DND-41 (cell line): ENCODE results near the gene FBXL13.
A peak's percentile ranks its signal among the peaks of the same experiment; 100 is the strongest.
"Not testable (repeated sequence)": the region's sequence is repeated elsewhere in the genome, so short reads cannot be mapped to it uniquely, and the experiment has no call there.

ENCODE experiments used
- ATAC-seq: fragments of 200-7000 bp; cut with Tn5 transposase; 3 replicates; pipeline ENCODE4 v1.9.1; 2021; ENCODE audit warnings: low read depth; ENCODE audit not compliant: insufficient read depth
- DNase-seq: peaks from one replicate; pipeline ENCODE4 v3.0.0-alpha.2; 2020
- H2AFZ ChIP-seq: 2 replicates; pipeline ENCODE4 v1.6.0; 2012; ENCODE audit warnings: low read depth, low read length
- H3K27ac ChIP-seq: 2 replicates; pipeline ENCODE4 v1.5.1; 2012; ENCODE audit warnings: low read length, inconsistent platforms
- H3K27me3 ChIP-seq: fragments of 200-600 bp; sonication (generic); 2 replicates; pipeline ENCODE4 v1.6.0; 2012; ENCODE audit warnings: low read length, mild to moderate bottlenecking, inconsistent platforms; ENCODE audit not compliant: insufficient read depth, poor library complexity
- H3K36me3 ChIP-seq: 2 replicates; pipeline ENCODE4 v1.5.1; 2012; ENCODE audit warnings: low read length, inconsistent platforms; ENCODE audit not compliant: insufficient read depth
- H3K4me1 ChIP-seq: 2 replicates; pipeline ENCODE4 v1.5.1; 2012; ENCODE audit warnings: mild to moderate bottlenecking, low read length; ENCODE audit not compliant: insufficient read depth
- H3K4me2 ChIP-seq: 2 replicates; pipeline ENCODE4 v1.6.0; 2012; ENCODE audit warnings: mild to moderate bottlenecking, moderate library complexity, low read length, inconsistent platforms; ENCODE audit not compliant: insufficient read depth
- H3K4me3 ChIP-seq, 2 experiments: fragments of 200-600 bp in 1 of 2; shearing (Covaris generic) in 1 of 2; 2 replicates each; pipeline ENCODE4 v1.5.1; 2012 to 2016; ENCODE audit warnings: inconsistent platforms in 2 of 2, low read length in 2 of 2, mild to moderate bottlenecking in 2 of 2, low read depth in 1 of 2, moderate library complexity in 1 of 2
- H3K79me2 ChIP-seq: 2 replicates; pipeline ENCODE4 v1.6.0; 2012; ENCODE audit warnings: low read length, inconsistent platforms; ENCODE audit not compliant: insufficient read depth
- H3K9ac ChIP-seq: 2 replicates; pipeline ENCODE4 v1.6.0; 2012; ENCODE audit warnings: low read depth, mild to moderate bottlenecking, inconsistent platforms, low read length, moderate library complexity
- H3K9me3 ChIP-seq: 2 replicates; pipeline ENCODE4 v1.5.1; 2012; ENCODE audit warnings: low read length, moderate library complexity, mild to moderate bottlenecking, inconsistent platforms; ENCODE audit not compliant: insufficient read depth, severe bottlenecking
- H4K20me1 ChIP-seq: 2 replicates; pipeline ENCODE4 v1.6.0; 2012; ENCODE audit warnings: low read length; ENCODE audit not compliant: insufficient read depth
- CTCF ChIP-seq: IDR thresholded peaks from 2 replicates; pipeline ENCODE4 v1.5.1; 2012; ENCODE audit warnings: borderline replicate concordance, low read length, moderate library complexity, mild to moderate bottlenecking; ENCODE audit not compliant: poor library complexity, severe bottlenecking; ENCODE audit errors: extremely low read depth
- EZH2 ChIP-seq: IDR thresholded peaks from 3 replicates; pipeline ENCODE4 v1.6.1; 2012; ENCODE audit warnings: borderline replicate concordance, low read depth, mild to moderate bottlenecking, moderate library complexity, low read length, inconsistent platforms; ENCODE audit not compliant: severe bottlenecking

Gene FBXL13

GRCh38 chr7:103065667-103066066 lies 8.9 kb downstream of the FBXL13 start:
- no peak for TF ChIP-seq EZH2
- peak; percentile 65 for TF ChIP-seq CTCF
- Histone ChIP-seq H3K4me3 (no peak overlapping the region), H3K4me1 (no peaks in the 10 kb centered on the region), H3K27ac (no peak overlapping the region), H3K27me3 (no peaks in the 10 kb centered on the region), H3K9ac (no peak overlapping the region), H3K36me3 (no peaks in the 10 kb centered on the region), H4K20me1 (no peaks in the 10 kb centered on the region), H2AFZ (no peak overlapping the region), H3K9me3 (no peaks in the 10 kb centered on the region), H3K4me2 (no peak overlapping the region), H3K79me2 (no peaks in the 10 kb centered on the region)
- ATAC-seq (peak; percentile 80), DNase-seq (peak; percentile 50)

- H2AFZ ChIP-seq = no peak overlapping the region
- ATAC-seq (no peak), DNase-seq (no peak)
- no peaks in the 10 kb centered on the region for H3K9me3 ChIP-seq
- no peak overlapping the region for H3K4me3 ChIP-seq
- H3K4me1 ChIP-seq = no peaks in the 10 kb centered on the region
- H3K27ac ChIP-seq = no peak overlapping the region
- H4K20me1 ChIP-seq = no peaks in the 10 kb centered on the region
- no peak overlapping the region for H3K9ac ChIP-seq
- H3K79me2 ChIP-seq = no peaks in the 10 kb centered on the region
- no peaks in the 10 kb centered on the region for H3K36me3 ChIP-seq
- no peak overlapping the region for H3K4me2 ChIP-seq
- no peaks in the 10 kb centered on the region for H3K27me3 ChIP-seq
- TF ChIP-seq CTCF (no peak), EZH2 (no peak)
These were observed 10.7 kb downstream of the FBXL13 start for GRCh38 chr7:103063895-103064294.

GRCh38 chr7:103059471-103059870 lies 15.1 kb downstream of the FBXL13 start:
- H2AFZ ChIP-seq = no peak overlapping the region
- no peak overlapping the region for H3K27ac ChIP-seq
- no peaks in the 10 kb centered on the region for H3K36me3 ChIP-seq
- H3K4me1 ChIP-seq = no peaks in the 10 kb centered on the region
- no peak overlapping the region for H3K4me2 ChIP-seq
- no peak overlapping the region for H3K9ac ChIP-seq
- DNase-seq (no peak), ATAC-seq (no peak)
- no peaks in the 10 kb centered on the region for H3K27me3 ChIP-seq
- TF ChIP-seq CTCF (no peak), EZH2 (no peak)
- H3K4me3 ChIP-seq = no peak overlapping the region
- no peaks in the 10 kb centered on the region for H3K9me3 ChIP-seq
- H4K20me1 ChIP-seq = no peaks in the 10 kb centered on the region
- no peaks in the 10 kb centered on the region for H3K79me2 ChIP-seq

- Histone ChIP-seq H2AFZ (no peak overlapping the region), H4K20me1 (no peaks in the 10 kb centered on the region), H3K9ac (no peak overlapping the region), H3K27ac (no peak overlapping the region), H3K4me2 (no peak overlapping the region), H3K9me3 (no peaks in the 10 kb centered on the region), H3K4me1 (no peaks in the 10 kb centered on the region), H3K4me3 (no peak overlapping the region), H3K79me2 (no peaks in the 10 kb centered on the region), H3K36me3 (no peaks in the 10 kb centered on the region; the same call in 1 of the 2 replicates), H3K27me3 (no peaks in the 10 kb centered on the region)
- ATAC-seq (0 out of 3 replicates have a peak, but pooled peaks have one; percentile 24), DNase-seq (no peak)
- no peak for TF ChIP-seq CTCF
- TF ChIP-seq EZH2 = no peak
These were observed 16.5 kb downstream of the FBXL13 start for GRCh38 chr7:103058122-103058521.

- DNase-seq, H3K9me3 ChIP-seq, H3K4me2 ChIP-seq, H3K27me3 ChIP-seq, ATAC-seq, H3K4me3 ChIP-seq, H3K36me3 ChIP-seq, H3K4me1 ChIP-seq, H2AFZ ChIP-seq, H3K27ac ChIP-seq, H3K79me2 ChIP-seq, H4K20me1 ChIP-seq, H3K9ac ChIP-seq: not testable (repeated sequence)
These were observed 18.6 kb downstream of the FBXL13 start for GRCh38 chr7:103056006-103056405.
